VCaP (cell line): ENCODE results near the gene MYH14.
"Not testable (repeated sequence)": the region's sequence is repeated elsewhere in the genome, so short reads cannot be mapped to it uniquely, and the experiment has no call there.

Experiments
- H3K27ac ChIP-seq: fragments of 450-650 bp; 2 replicates; pipeline ENCODE4 v1.5.1; 2017
- CTCF ChIP-seq: fragments of 450-650 bp; conservative IDR thresholded peaks from 2 replicates; pipeline ENCODE4 v1.5.1; 2017; ENCODE audit warnings: mild to moderate bottlenecking, moderate library complexity

Gene MYH14

GRCh38 chr19:50331221-50331993 lies 128.0 kb downstream of the MYH14 start:
- no peak overlapping the region for H3K27ac ChIP-seq
- TF ChIP-seq CTCF: no peak

- no peak overlapping the region for H3K27ac ChIP-seq
- TF ChIP-seq CTCF: no peak
Observed at GRCh38 chr19:50331994-50332243, 128.5 kb downstream of the MYH14 start.

- TF ChIP-seq CTCF: no peak
Observed at GRCh38 chr19:50332244-50333038, 129.0 kb downstream of the MYH14 start.

GRCh38 chr19:50333235-50333736 lies 129.9 kb downstream of the MYH14 start:
- no peak for TF ChIP-seq CTCF
- peak overlapping the region; percentile 64; the same call in 1 of the 2 replicates for H3K27ac ChIP-seq

More at GRCh38 chr19:50332244-50333038, 129.0 kb downstream of the MYH14 start:
- H3K27ac ChIP-seq: no peak overlapping the region

GRCh38 chr19:50333737-50334617 lies 130.6 kb downstream of the MYH14 start:
- peak overlapping the region; percentile 64; the same call in 1 of the 2 replicates for H3K27ac ChIP-seq
- TF ChIP-seq CTCF: no peak

GRCh38 chr19:50334741-50335421 lies 131.5 kb downstream of the MYH14 start:
- no peak overlapping the region for H3K27ac ChIP-seq
- TF ChIP-seq CTCF: no peak

- not testable (repeated sequence) for H3K27ac ChIP-seq
Observed at GRCh38 chr19:50337031-50337430, 133.6 kb downstream of the MYH14 start.
